Activated naive CD8-positive, alpha-beta T cell treated with anti-CD3 and anti-CD28 coated beads, Interleukin-2, amount 50 U/mL, for 24 hours (primary cell): ENCODE results near the gene ITIH1.

Source experiments
- ATAC-seq: fragments of 150-1000 bp; cut with Tn5 transposase; one replicate; pipeline ENCODE4 v1.10.0; 2021
- DNase-seq: peaks from one replicate; pipeline ENCODE4 v3.0.0; 2021
- H3K27ac Mint-ChIP-seq: one replicate; pipeline ENCODE4 v1.8.0; 2021; ENCODE audit warnings: mild to moderate bottlenecking, mixed read lengths
- H3K27me3 Mint-ChIP-seq: one replicate; pipeline ENCODE4 v1.8.0; 2021; ENCODE audit warnings: mixed read lengths
- H3K36me3 Mint-ChIP-seq: one replicate; pipeline ENCODE4 v1.8.0; 2021; ENCODE audit warnings: low read depth, mixed read lengths
- H3K4me1 Mint-ChIP-seq: one replicate; pipeline ENCODE4 v1.8.0; 2021; ENCODE audit warnings: mixed read lengths
- H3K4me3 Mint-ChIP-seq: one replicate; pipeline ENCODE4 v1.8.0; 2021; ENCODE audit warnings: mild to moderate bottlenecking, moderate library complexity, mixed read lengths
- H3K9me3 Mint-ChIP-seq: one replicate; pipeline ENCODE4 v1.8.0; 2021; ENCODE audit warnings: mixed read lengths

ITIH1 gene

GRCh38 chr3:52829906-52830463 is 52.6 kb downstream of the ITIH1 start:
- Mint-ChIP-seq H3K4me1 (no peaks in the 10 kb centered on the region), H3K4me3 (no peak overlapping the region), H3K36me3 (no peaks in the 10 kb centered on the region), H3K9me3 (no peaks in the 10 kb centered on the region), H3K27ac (no peak overlapping the region), H3K27me3 (no peaks in the 10 kb centered on the region)
- DNase-seq (no peak), ATAC-seq (no peak)

GRCh38 chr3:52830535-52831258 is 53.3 kb downstream of the ITIH1 start, which contains the start of gene ITIH4:
Gene ITIH4, minus strand, starts transcription at chr3:52830672. Its CDS starts 30 bp downstream, at chr3:52830642.
- H3K36me3 Mint-ChIP-seq: no peaks in the 10 kb centered on the region
- H3K27ac Mint-ChIP-seq: no peak within 1 kb of the TSS
- no peak within 1 kb of the TSS for H3K4me3 Mint-ChIP-seq
- DNase-seq (no peak), ATAC-seq (no peak)
- H3K4me1 Mint-ChIP-seq: no peaks in the 10 kb centered on the region
- H3K9me3 Mint-ChIP-seq: no peaks in the 10 kb centered on the region
- H3K27me3 Mint-ChIP-seq: no peaks in the 10 kb centered on the region

GRCh38 chr3:52831500-52832301 is 54.3 kb downstream of the ITIH1 start:
- no peaks in the 10 kb centered on the region for H3K27me3 Mint-ChIP-seq
- ATAC-seq (no peak), DNase-seq (no peak)
- no peaks in the 10 kb centered on the region for H3K9me3 Mint-ChIP-seq
- no peaks in the 10 kb centered on the region for H3K4me1 Mint-ChIP-seq
- no peaks in the 10 kb centered on the region for H3K36me3 Mint-ChIP-seq
- no peak overlapping the region for H3K4me3 Mint-ChIP-seq
- no peak overlapping the region for H3K27ac Mint-ChIP-seq

DNA sequence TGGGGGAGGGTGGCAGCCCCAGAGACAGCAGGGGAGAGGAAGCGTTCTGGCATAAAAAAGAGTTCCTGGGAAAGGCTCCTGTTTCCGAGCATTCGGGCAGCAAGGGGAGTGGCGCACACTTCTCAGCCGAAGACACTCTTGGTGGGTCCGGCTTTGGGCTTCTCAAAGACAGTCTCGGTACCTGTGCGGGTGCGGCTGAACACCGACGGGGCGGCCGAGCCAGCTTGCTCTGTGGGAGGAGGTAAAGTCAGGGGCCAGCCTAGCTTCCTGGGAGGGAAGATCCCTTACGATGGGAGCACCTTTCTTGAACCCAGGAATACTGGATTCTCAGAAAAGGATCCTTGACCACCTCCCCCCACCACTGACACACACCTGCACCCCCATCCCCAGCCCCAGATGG is 55.8 kb downstream of the ITIH1 start:
- ATAC-seq: no peak
- Mint-ChIP-seq H3K36me3 (no peaks in the 10 kb centered on the region), H3K27ac (no peak overlapping the region), H3K27me3 (no peaks in the 10 kb centered on the region), H3K4me1 (peaks cover 2% of the 10 kb centered on the region), H3K4me3 (no peak overlapping the region), H3K9me3 (no peaks in the 10 kb centered on the region)
- no peak for DNase-seq

- H3K9me3 Mint-ChIP-seq: no peaks in the 10 kb centered on the region
- H3K27ac Mint-ChIP-seq: no peak within 1 kb of the TSS
- DNase-seq (no peak), ATAC-seq (no peak)
- no peak within 1 kb of the TSS for H3K4me3 Mint-ChIP-seq
- H3K36me3 Mint-ChIP-seq: no peaks in the 10 kb centered on the region
- peaks cover 13% of the 10 kb centered on the region for H3K4me1 Mint-ChIP-seq
- no peaks in the 10 kb centered on the region for H3K27me3 Mint-ChIP-seq
Observed at GRCh38 chr3:52834871-52835501, 57.6 kb downstream of the ITIH1 start, which contains the start of gene MUSTN1. Gene MUSTN1, minus strand, starts transcription at chr3:52835019. Its CDS starts 71 bp downstream, at chr3:52834948.

- no peak overlapping the region for H3K4me3 Mint-ChIP-seq
- DNase-seq (no peak), ATAC-seq (no peak)
- H3K9me3 Mint-ChIP-seq: no peaks in the 10 kb centered on the region
- no peaks in the 10 kb centered on the region for H3K27me3 Mint-ChIP-seq
- H3K36me3 Mint-ChIP-seq: peaks cover 2% of the 10 kb centered on the region
- H3K27ac Mint-ChIP-seq: no peak overlapping the region
- peaks cover 13% of the 10 kb centered on the region for H3K4me1 Mint-ChIP-seq
Observed at GRCh38 chr3:52835766-52836470, 58.5 kb downstream of the ITIH1 start.

DNA sequence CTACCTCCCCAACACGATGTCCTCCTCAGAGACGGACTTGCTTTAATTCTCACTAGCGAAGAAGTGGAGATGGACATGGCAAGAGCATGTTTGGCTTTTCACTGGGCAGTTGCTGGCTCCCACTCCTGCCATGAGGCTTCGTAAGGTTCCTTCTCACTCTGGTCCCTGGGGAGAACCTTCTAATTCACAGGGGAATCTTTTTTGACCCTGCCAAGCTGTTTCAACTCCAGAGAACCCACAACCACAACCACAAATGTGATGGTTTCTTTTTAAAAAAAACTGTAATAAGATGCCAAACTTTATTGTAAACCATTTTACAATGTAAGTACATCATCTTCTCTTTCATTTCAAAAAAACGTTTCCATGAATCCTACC is 59.1 kb downstream of the ITIH1 start:
- H3K36me3 Mint-ChIP-seq: peaks cover 2% of the 10 kb centered on the region
- H3K4me3 Mint-ChIP-seq: no peak overlapping the region
- ATAC-seq: no peak
- H3K27me3 Mint-ChIP-seq: no peaks in the 10 kb centered on the region
- H3K27ac Mint-ChIP-seq: no peak overlapping the region
- DNase-seq: no peak
- H3K9me3 Mint-ChIP-seq: no peaks in the 10 kb centered on the region
- H3K4me1 Mint-ChIP-seq: peaks cover 13% of the 10 kb centered on the region

DNA sequence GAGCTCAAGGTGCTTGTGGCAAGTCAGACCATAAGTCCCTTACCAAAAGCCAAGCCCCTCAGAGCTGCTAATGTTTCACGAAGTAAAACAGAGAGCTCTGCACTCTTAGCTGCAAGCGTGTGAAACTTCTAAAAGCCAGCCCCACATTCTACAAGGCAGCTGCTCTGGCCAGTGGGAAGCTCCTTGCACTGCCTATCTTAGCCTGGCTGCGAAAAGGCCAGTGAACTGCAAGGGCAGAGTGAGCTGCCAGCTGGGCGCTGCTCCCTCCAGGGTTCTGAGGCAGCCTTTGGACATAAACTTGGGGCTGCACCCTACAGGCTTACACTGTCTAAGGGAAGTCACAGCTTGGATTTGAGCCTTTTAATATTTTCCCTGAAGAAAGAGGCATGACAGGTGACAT is 59.6 kb downstream of the ITIH1 start:
- DNase-seq: no peak
- H3K9me3 Mint-ChIP-seq: no peaks in the 10 kb centered on the region
- ATAC-seq: no peak
- H3K27me3 Mint-ChIP-seq: no peaks in the 10 kb centered on the region
- H3K4me1 Mint-ChIP-seq: peaks cover 13% of the 10 kb centered on the region
- no peak overlapping the region for H3K27ac Mint-ChIP-seq
- peaks cover 6% of the 10 kb centered on the region for H3K36me3 Mint-ChIP-seq
- H3K4me3 Mint-ChIP-seq: no peak overlapping the region

GRCh38 chr3:52838561-52839267 is 61.3 kb downstream of the ITIH1 start:
- Mint-ChIP-seq H3K27ac (no peak overlapping the region), H3K4me3 (no peak overlapping the region), H3K27me3 (no peaks in the 10 kb centered on the region), H3K36me3 (peaks cover 6% of the 10 kb centered on the region), H3K4me1 (peaks cover 13% of the 10 kb centered on the region), H3K9me3 (no peaks in the 10 kb centered on the region)
- DNase-seq (no peak), ATAC-seq (no peak)

DNA sequence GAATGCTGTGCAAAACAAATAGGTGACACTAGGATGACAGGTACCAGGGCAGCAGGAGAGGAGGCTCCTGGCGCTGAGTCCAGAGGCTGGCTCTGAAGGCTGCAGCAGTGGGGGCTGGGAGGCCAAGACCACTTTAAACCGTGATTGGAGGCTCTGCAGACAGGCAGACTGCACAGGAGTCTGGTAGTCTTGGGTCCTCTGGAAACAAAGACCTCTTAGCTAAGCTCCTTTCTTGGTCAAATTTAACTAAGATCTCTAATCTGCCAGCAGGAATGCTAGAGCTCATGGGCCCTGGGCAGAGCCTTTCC is 61.8 kb downstream of the ITIH1 start:
- no peaks in the 10 kb centered on the region for H3K9me3 Mint-ChIP-seq
- H3K4me1 Mint-ChIP-seq: peaks cover 13% of the 10 kb centered on the region
- no peak overlapping the region for H3K27ac Mint-ChIP-seq
- DNase-seq (no peak), ATAC-seq (no peak)
- peaks cover 6% of the 10 kb centered on the region for H3K36me3 Mint-ChIP-seq
- no peak overlapping the region for H3K4me3 Mint-ChIP-seq
- H3K27me3 Mint-ChIP-seq: no peaks in the 10 kb centered on the region

GRCh38 chr3:52839892-52840545 is 62.6 kb downstream of the ITIH1 start:
- DNase-seq: no peak
- Mint-ChIP-seq H3K27me3 (no peaks in the 10 kb centered on the region), H3K4me1 (peaks cover 13% of the 10 kb centered on the region), H3K27ac (no peak overlapping the region), H3K9me3 (no peaks in the 10 kb centered on the region), H3K36me3 (peaks cover 7% of the 10 kb centered on the region), H3K4me3 (no peak overlapping the region)
- no peak for ATAC-seq

- DNase-seq (no peak), ATAC-seq (no peak)
- H3K27ac Mint-ChIP-seq: no peak overlapping the region
- H3K36me3 Mint-ChIP-seq: peaks cover 7% of the 10 kb centered on the region
- H3K9me3 Mint-ChIP-seq: no peaks in the 10 kb centered on the region
- H3K4me3 Mint-ChIP-seq: no peak overlapping the region
- no peaks in the 10 kb centered on the region for H3K27me3 Mint-ChIP-seq
- peaks cover 13% of the 10 kb centered on the region for H3K4me1 Mint-ChIP-seq
Observed at GRCh38 chr3:52841211-52841980, 64.0 kb downstream of the ITIH1 start.
